VCaP (cell line): ENCODE results near the gene PRODH2.

Experiments
- H3K27ac ChIP-seq: fragments of 450-650 bp; 2 replicates; pipeline ENCODE4 v1.5.1; 2017
- TF ChIP-seq, protein P1 (sequence below): fragments of 450-650 bp; conservative IDR thresholded peaks from 2 replicates; pipeline ENCODE4 v1.5.1; 2017; ENCODE audit warnings: mild to moderate bottlenecking, moderate library complexity

PRODH2 gene

DNA sequence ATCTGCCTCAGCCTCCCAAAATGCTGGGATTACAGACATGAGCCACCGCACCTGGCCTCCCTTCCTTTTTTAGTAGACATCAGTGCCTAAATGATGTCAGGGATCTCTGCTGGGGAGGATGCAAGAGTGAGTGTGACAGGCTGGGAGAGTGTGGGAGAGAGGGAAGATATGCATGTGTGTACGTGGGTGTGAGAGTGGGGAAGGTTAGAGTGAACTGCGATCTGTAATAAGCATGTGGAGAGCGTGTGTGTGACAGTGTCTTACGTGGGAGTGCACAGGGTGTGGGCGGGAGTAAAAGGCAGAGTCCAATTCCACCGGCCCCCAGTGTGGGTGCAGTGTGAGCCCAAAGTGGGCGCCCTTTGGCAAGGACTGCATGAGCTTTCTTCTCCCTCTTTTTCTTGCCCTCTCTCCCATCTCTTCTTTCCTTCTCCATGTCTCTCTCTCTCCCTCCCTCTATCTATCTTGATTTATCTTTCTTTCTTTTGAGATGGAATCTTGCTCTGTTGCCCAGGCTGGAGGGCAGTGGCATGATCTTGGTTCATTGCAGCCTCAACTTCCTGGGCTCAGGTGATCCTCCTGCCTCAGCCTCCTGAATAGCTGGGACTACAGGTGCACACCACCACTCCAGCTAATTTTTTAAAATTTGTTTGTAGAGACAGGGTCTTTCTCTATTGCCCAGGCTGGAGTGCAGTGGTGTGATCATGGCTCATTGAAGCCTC is 40.6 kb upstream of the PRODH2 start:
- H3K27ac ChIP-seq, result no peak overlapping the region
- TF ChIP-seq, protein P1, sequence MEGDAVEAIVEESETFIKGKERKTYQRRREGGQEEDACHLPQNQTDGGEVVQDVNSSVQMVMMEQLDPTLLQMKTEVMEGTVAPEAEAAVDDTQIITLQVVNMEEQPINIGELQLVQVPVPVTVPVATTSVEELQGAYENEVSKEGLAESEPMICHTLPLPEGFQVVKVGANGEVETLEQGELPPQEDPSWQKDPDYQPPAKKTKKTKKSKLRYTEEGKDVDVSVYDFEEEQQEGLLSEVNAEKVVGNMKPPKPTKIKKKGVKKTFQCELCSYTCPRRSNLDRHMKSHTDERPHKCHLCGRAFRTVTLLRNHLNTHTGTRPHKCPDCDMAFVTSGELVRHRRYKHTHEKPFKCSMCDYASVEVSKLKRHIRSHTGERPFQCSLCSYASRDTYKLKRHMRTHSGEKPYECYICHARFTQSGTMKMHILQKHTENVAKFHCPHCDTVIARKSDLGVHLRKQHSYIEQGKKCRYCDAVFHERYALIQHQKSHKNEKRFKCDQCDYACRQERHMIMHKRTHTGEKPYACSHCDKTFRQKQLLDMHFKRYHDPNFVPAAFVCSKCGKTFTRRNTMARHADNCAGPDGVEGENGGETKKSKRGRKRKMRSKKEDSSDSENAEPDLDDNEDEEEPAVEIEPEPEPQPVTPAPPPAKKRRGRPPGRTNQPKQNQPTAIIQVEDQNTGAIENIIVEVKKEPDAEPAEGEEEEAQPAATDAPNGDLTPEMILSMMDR, result no peak

DNA sequence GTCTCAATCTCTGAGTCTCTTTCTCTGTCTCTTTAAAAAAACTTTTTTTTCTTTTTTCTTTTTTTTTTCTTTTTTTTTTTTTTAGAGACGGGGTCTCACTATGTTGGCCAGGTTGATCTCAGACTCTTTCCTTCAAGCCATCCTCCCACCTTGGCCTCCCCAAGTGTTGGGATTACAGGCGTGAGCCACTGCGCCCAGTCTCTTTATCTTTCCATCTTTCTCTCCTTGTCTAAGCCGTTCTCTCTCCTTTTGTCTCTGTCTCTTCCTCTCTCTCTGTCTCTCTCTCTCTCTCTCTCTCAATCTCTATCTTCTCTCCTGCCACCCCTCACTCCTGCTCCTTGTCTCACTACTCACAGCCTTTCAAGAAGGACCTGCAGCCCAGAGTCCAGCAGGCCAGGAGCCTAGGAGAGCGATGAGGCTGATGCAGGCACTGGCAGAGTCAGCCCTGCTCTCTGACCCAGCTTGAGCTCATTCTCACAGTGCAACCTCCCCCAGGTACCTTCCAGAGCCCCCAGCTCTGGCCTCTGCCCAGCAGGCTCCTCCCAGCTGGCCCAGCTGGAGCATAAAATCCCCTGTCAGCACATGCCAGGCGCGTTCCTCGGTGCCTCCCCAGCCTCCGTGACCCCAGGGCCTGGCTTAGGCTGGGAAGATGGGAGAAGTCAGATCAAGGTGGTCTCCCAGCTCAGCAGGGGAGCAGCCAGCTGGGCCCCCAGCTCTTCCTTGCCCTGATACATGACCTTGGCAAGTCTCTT is 39.6 kb upstream of the PRODH2 start, which contains the start of gene NPHS1:
NPHS1 (minus strand) TSS at position 476 of the 752 bp plus-strand sequence. CDS start 667 bp downstream, outside the sequence.
- TF ChIP-seq, protein P1, result no peak
- H3K27ac ChIP-seq, result no peak within 1 kb of the TSS

DNA sequence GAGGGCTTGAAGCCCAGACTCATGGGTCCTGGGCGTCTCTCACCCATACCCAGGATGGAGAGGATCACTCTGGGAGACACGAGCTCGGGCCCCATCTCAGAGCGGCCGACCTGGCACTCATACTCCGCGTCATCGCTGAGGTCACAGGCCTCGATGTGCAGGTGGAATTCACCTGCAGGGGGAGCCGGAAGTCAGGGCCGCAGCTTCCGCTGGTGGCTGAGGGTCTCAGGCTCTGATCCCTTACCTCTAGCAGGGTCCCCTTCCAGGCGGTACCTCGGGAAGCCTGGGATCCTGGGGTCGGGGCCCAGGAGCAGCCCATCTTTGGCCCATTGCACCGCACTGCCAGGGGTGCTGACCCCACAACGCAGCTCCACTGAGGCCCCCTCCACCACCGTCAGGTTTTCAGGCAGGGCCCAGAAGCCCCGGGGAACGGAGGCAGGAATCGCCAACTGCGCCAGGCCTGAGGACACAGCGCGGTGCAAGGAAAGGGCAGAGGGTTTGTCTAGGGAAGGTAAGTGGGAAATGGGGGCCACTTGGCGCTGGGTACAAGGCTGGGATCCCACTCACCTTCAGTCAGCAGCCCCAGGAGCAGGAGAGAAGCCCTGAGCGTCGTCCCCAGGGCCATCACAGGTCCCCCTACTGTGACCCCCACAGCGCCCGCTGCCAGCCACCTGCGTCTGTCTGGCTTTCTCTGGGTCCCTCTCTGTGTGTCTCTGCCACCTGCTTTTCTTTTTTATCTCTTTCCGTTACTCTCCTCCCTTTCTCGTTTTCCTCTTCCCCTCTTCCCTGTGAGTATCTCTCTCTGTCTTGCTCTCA is 38.8 kb upstream of the PRODH2 start:
- TF ChIP-seq, protein P1, result peak; percentile 49
- no peak overlapping the region for H3K27ac ChIP-seq

DNA sequence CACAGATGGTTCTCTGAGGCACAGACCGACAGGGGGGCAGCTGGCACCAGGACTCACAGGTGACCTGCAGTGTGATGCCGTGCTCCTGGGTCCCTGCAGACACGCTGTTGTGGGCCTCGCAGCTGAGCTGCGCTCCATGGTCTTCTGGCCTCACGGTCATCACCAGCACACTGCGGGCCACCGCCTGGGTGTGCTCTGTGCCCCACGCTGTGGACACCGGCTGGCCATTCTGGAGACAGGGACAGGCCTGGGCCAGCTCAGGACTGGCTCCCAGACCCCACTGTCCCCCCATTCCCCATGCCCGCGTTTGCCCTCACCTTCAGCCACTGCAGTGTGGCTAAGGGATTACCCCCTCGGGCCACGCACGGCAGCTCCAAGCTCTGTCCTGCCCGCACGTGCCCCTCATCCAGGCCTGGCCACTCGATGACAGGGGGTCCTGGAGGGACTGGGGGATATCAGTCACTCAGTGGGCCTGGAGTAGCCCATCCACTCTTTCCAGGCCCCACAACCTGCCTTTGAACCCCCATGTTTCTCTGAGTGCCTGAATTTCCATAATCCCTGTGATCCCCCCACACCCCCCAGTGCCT is 36.4 kb upstream of the PRODH2 start:
- TF ChIP-seq, protein P1, result no peak
- H3K27ac ChIP-seq, result no peak overlapping the region

DNA sequence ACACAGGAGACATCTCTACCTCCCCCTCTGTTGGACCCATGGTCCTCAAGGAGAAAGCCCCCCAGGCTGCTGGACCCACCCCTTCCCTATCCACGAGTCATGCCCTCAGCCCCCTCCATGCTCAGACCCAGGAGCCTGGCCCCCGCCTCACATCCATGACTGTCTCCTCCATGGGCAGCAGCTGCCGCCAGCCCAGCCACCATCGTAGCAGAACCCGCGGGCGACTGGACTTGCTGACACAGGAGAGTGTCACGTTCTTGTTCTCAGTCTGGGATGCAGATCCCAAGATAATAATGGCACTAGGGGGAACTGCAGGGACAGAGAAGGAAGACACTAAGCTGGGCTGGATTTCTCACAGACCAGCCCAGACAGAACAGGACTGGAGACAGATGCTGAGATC is 35.8 kb upstream of the PRODH2 start:
- H3K27ac ChIP-seq, result no peak overlapping the region
- TF ChIP-seq, protein P1, result no peak

DNA sequence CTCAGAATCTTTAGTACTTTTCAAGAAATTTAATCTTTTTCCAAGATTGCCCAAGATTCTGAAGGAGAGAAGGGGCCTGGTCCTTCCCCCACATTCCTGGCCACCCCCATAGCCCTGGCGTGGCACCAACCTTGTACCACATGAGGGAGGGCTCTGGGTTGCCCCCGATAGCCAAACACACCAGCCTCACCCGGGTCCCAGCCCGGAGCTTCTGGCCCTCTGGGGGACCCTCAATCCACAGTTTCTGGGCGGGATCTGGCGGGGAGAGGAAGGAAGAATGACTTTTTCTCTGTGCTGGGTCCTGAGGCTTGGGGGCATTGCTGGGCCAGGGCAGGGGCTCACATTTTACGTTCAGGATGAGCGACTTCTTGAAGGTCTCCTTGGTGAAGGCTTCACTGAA is 35.3 kb upstream of the PRODH2 start:
- H3K27ac ChIP-seq, result no peak overlapping the region
- TF ChIP-seq, protein P1, result no peak
